HepG2 (cell line): ENCODE data around the gene ONECUT2. TPM values are rescaled to one million over a fixed set of nuclear protein-coding genes. Genes with fewer than 3 reads are reported as not detected.

ENCODE experiments used
- FOXA1 ChIP-seq, 2 experiments: fragments of 450-650 bp in 1 of 2; sonication (generic) in 1 of 2; formaldehyde crosslinking in 1 of 2; IDR thresholded peaks; 2 replicates each; pipeline versions ENCODE4 v1.4.0 to v1.6.1; 2016 to 2020; ENCODE audit warnings: missing genetic modification reagents in 1 of 2
- FOXO4 ChIP-seq: sonication (generic); formaldehyde crosslinking; conservative IDR thresholded peaks from 2 replicates; pipeline ENCODE4 v1.8.1; 2023; ENCODE audit warnings: missing genetic modification reagents
- HDAC2 ChIP-seq: sonication (generic); formaldehyde crosslinking; IDR thresholded peaks from 2 replicates; pipeline ENCODE4 v1.4.0; 2020; ENCODE audit warnings: missing genetic modification reagents
- HHEX ChIP-seq: IDR thresholded peaks from 2 replicates; pipeline ENCODE4 v1.6.1; 2016; ENCODE audit warnings: control low read depth
- MAF1 ChIP-seq: sonication (generic); formaldehyde crosslinking; IDR thresholded peaks from 2 replicates; pipeline ENCODE4 v1.5.0; 2020; ENCODE audit warnings: missing genetic modification reagents, borderline replicate concordance
- MAX ChIP-seq: IDR thresholded peaks from 2 replicates; pipeline ENCODE4 v1.6.1; 2012; ENCODE audit warnings: inconsistent platforms
- MED1 ChIP-seq: sonication (generic); formaldehyde crosslinking; IDR thresholded peaks from 2 replicates; pipeline ENCODE4 v1.4.0; 2020; ENCODE audit warnings: missing genetic modification reagents
- NR2F6 ChIP-seq, 2 experiments: IDR thresholded peaks; 2 replicates each; pipeline ENCODE4 v1.6.1; 2016; ENCODE audit warnings: antibody characterized with exemption in 1 of 2, mild to moderate bottlenecking in 1 of 2
- PATZ1 ChIP-seq: sonication (generic); formaldehyde crosslinking; IDR thresholded peaks from 2 replicates; pipeline ENCODE4 v1.4.0; 2020; ENCODE audit warnings: missing genetic modification reagents
- PHF21A ChIP-seq: sonication (generic); formaldehyde crosslinking; IDR thresholded peaks from 2 replicates; pipeline ENCODE4 v1.5.0; 2020; ENCODE audit warnings: mild to moderate bottlenecking, missing genetic modification reagents
- PTBP1 ChIP-seq: fragments of 200-400 bp; formaldehyde crosslinking; IDR thresholded peaks from 2 replicates; pipeline ENCODE4 v1.6.1; 2018; ENCODE audit warnings: low read length, low read depth; ENCODE audit not compliant: poor library complexity, severe bottlenecking
- RARA ChIP-seq: IDR thresholded peaks from 2 replicates; pipeline ENCODE4 v1.6.1; 2016; ENCODE audit warnings: missing genetic modification reagents, missing compliant biosample characterization
- ZBTB20 ChIP-seq: sonication (generic); formaldehyde crosslinking; IDR thresholded peaks from 2 replicates; pipeline ENCODE4 v1.8.1; 2023; ENCODE audit warnings: missing genetic modification reagents, low read depth, mild to moderate bottlenecking, borderline replicate concordance
- ZC3H13 ChIP-seq: sonication (generic); formaldehyde crosslinking; IDR thresholded peaks from 2 replicates; pipeline ENCODE4 v1.8.1; 2023; ENCODE audit warnings: mild to moderate bottlenecking, missing genetic modification reagents, moderate library complexity
- ZFP91 ChIP-seq: sonication (generic); formaldehyde crosslinking; IDR thresholded peaks from 2 replicates; pipeline ENCODE4 v1.9.0; 2022; ENCODE audit warnings: missing genetic modification reagents, mild to moderate bottlenecking, borderline replicate concordance
- ZNF20 ChIP-seq: sonication (generic); formaldehyde crosslinking; IDR thresholded peaks from 2 replicates; pipeline ENCODE4 v1.4.0; 2020; ENCODE audit warnings: mild to moderate bottlenecking, moderate library complexity, missing genetic modification reagents
- ZNF414 ChIP-seq: sonication (generic); formaldehyde crosslinking; IDR thresholded peaks from 2 replicates; pipeline ENCODE4 v1.5.0; 2020; ENCODE audit warnings: missing genetic modification reagents
- ZNF556 ChIP-seq: sonication (generic); formaldehyde crosslinking; IDR thresholded peaks from 2 replicates; pipeline ENCODE4 v1.4.0; 2020; ENCODE audit warnings: mild to moderate bottlenecking, missing genetic modification reagents, borderline replicate concordance
- ZNF598 ChIP-seq: sonication (generic); formaldehyde crosslinking; IDR thresholded peaks from 2 replicates; pipeline ENCODE4 v1.5.1; 2020; ENCODE audit warnings: mild to moderate bottlenecking, missing genetic modification reagents, borderline replicate concordance
- ZNF749 ChIP-seq: sonication (generic); formaldehyde crosslinking; IDR thresholded peaks from 2 replicates; pipeline ENCODE4 v1.8.0; 2022; ENCODE audit warnings: mild to moderate bottlenecking, missing genetic modification reagents, moderate library complexity, borderline replicate concordance
- polyA plus RNA-seq, 8 experiments: library from polyadenylated mRNA; depleted of rRNA in 3 of 8; stranded (reverse) in 7 of 8; unstranded in 1 of 8; fragments of >200 nt; fragmentation: Illumina TruSeq in 4 of 8; extraction: Trizol in 4 of 8; gene quantifications; 2 replicates each; pipeline versions ENCODE4 v1.2.1 to v1.2.3, GENCODE V29; 2011 to 2016; ENCODE audit warnings: low read depth in 4 of 8, missing spikeins in 1 of 8, mixed read lengths in 1 of 8; ENCODE audit not compliant: insufficient read depth in 1 of 8
- total RNA-seq, 5 experiments: library from RNA; depleted of rRNA; stranded (reverse); fragments of >200 nt; fragmentation: Illumina TruSeq; extraction: Trizol; gene quantifications; 2 replicates each; pipeline ENCODE4 v1.2.3, GENCODE V29; 2016; ENCODE audit warnings: low read depth in 1 of 5

Gene ONECUT2
- total and polyA plus RNA-seq, 2 of the 13 experiments (the other 11 are each of a cell fraction or from before 2014, with no cell fraction given): 3.0 to 3.2 TPM

GRCh38 chr18:57422313-57422872, 12.8 kb upstream of the ONECUT2 start (continued):
- TF ChIP-seq FOXO4 (no peak), MAX (peak; percentile 61), RARA (CRISPR knock-in tag) (peak; percentile 85), ZBTB20 (CRISPR knock-in tag) (peak; percentile 76; the same call in 1 of the 2 replicates), HHEX (peak; percentile 74), MAF1 (CRISPR knock-in tag) (no peak), ZNF20 (CRISPR knock-in tag) (no peak), PHF21A (CRISPR knock-in tag) (peak; percentile 73), NR2F6 (IDR thresholded peaks at IDR 0.05) (peak; percentile 57; the same call in 1 of the 2 replicates), NR2F6 (CRISPR knock-in tag; IDR thresholded peaks at IDR 0.05) (peak; percentile 74; the same call in 1 of the 2 replicates), ZFP91 (CRISPR knock-in tag) (no peak), ZNF414 (CRISPR knock-in tag) (no peak), ZNF749 (CRISPR knock-in tag) (no peak), HDAC2 (peak; percentile 82), MED1 (CRISPR knock-in tag) (peak; percentile 91), ZNF556 (CRISPR knock-in tag) (0 out of 2 replicates have a peak, but pooled peaks have one; percentile 31), ZC3H13 (no peak), FOXA1 (IDR thresholded peaks at IDR 0.05) (no peak), FOXA1 (CRISPR knock-in tag; IDR thresholded peaks at IDR 0.05) (peak; percentile 76), PTBP1 (no peak), PATZ1 (CRISPR knock-in tag) (no peak), ZNF598 (CRISPR knock-in tag) (no peak)
